GM10266 (cell line): ENCODE results near the gene TRPM2.

Source experiments
- DNase-seq: peaks from one replicate; pipeline ENCODE4 v3.0.0; 2012; ENCODE audit errors: extremely low spot score
- CTCF ChIP-seq: IDR thresholded peaks from 2 replicates; pipeline ENCODE4 v1.5.1; 2012; ENCODE audit warnings: mild to moderate bottlenecking, low read depth; ENCODE audit not compliant: control insufficient read depth, insufficient read depth; ENCODE audit errors: missing control alignments

The TRPM2 gene

GRCh38 chr21:44464351-44464750 is 110.9 kb downstream of the TRPM2 start:
- TF ChIP-seq CTCF = no peak
- DNase-seq = no peak

- DNase-seq = no peak
- TF ChIP-seq CTCF = no peak
Observed at GRCh38 chr21:44466351-44466954, 113.0 kb downstream of the TRPM2 start.

- no peak for DNase-seq
- no peak for TF ChIP-seq CTCF
Observed at GRCh38 chr21:44466996-44467858, 113.8 kb downstream of the TRPM2 start.

DNA sequence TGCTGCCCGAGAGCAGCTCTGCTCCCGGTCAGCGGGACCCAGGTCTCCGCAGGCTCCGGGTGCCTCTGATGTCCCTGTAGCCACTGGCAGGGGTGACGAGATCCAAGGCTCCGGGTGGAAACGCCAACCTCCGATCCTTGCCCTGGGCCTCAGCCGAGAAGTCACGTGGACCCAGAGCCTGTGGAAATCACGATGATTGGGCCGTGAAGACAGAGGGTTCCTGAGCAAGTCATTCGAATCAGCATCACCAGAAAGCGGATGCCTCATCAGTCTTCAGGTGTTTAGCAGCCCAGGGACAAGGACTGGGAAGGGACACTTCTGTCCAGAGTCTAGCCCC is 114.4 kb downstream of the TRPM2 start:
- TF ChIP-seq CTCF = no peak
- DNase-seq = no peak

- DNase-seq = no peak
- TF ChIP-seq CTCF = no peak
Observed at GRCh38 chr21:44471341-44471740, 117.9 kb downstream of the TRPM2 start.

GRCh38 chr21:44471996-44472395 is 118.6 kb downstream of the TRPM2 start:
- no peak for TF ChIP-seq CTCF
- no peak for DNase-seq

DNA sequence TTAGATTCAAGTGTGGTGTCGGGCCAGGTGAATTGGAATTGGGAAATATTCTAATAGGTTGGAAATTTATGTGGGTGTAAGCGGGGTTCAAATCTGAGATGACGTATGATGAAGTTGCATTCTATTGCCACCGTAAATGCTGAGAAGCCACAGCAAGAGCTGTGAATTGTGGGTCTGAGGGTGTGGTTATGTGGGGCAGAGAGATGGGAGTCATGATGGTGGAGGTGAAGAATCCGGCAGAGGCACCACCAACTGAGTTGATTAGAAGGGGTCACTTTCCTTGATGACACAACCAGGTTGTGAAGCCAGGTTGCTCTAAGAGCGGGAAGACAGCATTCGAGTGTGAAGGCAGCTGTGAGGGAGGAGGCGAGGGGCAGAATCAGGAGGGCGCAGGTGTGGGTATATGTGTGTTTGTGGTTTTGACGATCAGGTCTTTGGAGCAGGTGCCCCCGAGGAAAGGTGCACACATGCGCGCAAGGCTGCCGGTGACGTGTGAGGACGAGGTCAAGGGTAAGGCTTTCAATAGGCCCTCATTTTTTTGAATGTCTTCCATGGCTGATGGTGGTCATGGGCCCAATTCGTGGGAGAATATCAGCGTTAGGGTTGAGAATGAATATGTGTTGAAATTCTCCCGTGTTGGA is 120.6 kb downstream of the TRPM2 start:
- no peak for TF ChIP-seq CTCF
- no peak for DNase-seq
